ENCODE measurements around the gene TMEM41B.

- no peak for TF ChIP-seq CTCF (IDR thresholded peaks at IDR 0.05)
- no peak for TF ChIP-seq POLR2A (IDR thresholded peaks at IDR 0.05)
Observed at GRCh38 chr11:9347100-9347499, 32.7 kb upstream of the TMEM41B start.

All from heart left ventricle (tissue), 13 donors.